HG02981 (cell line): ENCODE measurements around the gene HSFX4.
"Not testable (repeated sequence)": the region's sequence is repeated elsewhere in the genome, so short reads cannot be mapped to it uniquely, and the experiment has no call there.

ENCODE experiments used
- ATAC-seq: cut with Tn5 transposase; IDR thresholded peaks from one replicate; pipeline ENCODE4 v1.9.1; 2021; ENCODE audit warnings: mild to moderate bottlenecking, moderate library complexity; ENCODE audit not compliant: unreplicated experiment

HSFX4 gene, protein sequence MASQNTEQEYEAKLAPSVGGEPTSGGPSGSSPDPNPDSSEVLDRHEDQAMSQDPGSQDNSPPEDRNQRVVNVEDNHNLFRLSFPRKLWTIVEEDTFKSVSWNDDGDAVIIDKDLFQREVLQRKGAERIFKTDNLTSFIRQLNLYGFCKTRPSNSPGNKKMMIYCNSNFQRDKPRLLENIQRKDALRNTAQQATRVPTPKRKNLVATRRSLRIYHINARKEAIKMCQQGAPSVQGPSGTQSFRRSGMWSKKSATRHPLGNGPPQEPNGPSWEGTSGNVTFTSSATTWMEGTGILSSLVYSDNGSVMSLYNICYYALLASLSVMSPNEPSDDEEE

GRCh38 chrX:149929400-149929799, at the start of gene HSFX4:
HSFX4 (plus strand) TSS chrX:149929573; CDS start chrX:149929645, 72 bp downstream.
- ATAC-seq, result not testable (repeated sequence)

- no peak for ATAC-seq
These were observed 48.2 kb upstream of the HSFX4 start, which contains the start of gene MAGEA8 for GRCh38 chrX:149881081-149881711. MAGEA8 (plus strand) TSS chrX:149881183; CDS start chrX:149884273, 3,090 bp downstream.

GRCh38 chrX:149890828-149891227, 38.5 kb upstream of the HSFX4 start:
- ATAC-seq, result not testable (repeated sequence)

- ATAC-seq, result no peak
These were observed 30.8 kb upstream of the HSFX4 start for GRCh38 chrX:149898554-149898953.

GRCh38 chrX:149903889-149904748, 25.3 kb upstream of the HSFX4 start:
- peak; percentile 84 for ATAC-seq

DNA sequence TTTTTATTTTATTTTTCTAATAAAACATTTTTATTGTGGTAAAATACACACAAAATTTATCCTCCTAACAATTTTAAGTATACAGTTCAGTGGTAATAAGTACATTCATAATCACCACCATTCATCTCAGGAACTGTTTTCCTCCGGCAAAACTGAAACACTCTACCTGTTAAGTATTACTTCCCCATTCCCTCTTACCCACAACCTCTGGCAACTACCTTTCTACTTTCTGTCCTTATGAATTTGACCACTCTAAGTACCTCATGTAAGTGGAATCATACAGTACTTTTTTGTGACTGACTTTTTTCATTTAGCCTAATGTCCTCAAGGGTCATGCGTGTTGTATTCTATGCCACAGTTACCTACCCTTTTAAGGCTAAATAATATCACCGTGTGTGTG, 21.1 kb upstream of the HSFX4 start:
- peak; percentile 46 for ATAC-seq

DNA sequence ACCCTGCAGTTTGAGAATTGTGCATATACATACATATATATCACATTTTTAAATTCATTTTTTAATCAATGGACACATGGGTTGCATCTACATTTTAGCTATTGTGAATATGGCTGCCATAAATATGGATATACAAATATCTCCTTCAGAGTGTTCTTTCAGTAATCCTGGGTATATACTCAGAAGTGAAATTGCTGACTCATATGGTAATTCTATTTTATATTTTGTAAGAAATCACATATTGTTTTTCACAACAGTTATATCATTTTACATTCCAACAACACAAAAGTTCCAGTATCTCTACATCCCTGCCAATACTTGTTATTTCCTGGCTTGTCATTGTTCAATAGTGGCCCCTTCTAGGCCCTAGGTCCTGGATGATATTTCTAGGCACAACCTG, 20.6 kb upstream of the HSFX4 start:
- ATAC-seq, result no peak

DNA sequence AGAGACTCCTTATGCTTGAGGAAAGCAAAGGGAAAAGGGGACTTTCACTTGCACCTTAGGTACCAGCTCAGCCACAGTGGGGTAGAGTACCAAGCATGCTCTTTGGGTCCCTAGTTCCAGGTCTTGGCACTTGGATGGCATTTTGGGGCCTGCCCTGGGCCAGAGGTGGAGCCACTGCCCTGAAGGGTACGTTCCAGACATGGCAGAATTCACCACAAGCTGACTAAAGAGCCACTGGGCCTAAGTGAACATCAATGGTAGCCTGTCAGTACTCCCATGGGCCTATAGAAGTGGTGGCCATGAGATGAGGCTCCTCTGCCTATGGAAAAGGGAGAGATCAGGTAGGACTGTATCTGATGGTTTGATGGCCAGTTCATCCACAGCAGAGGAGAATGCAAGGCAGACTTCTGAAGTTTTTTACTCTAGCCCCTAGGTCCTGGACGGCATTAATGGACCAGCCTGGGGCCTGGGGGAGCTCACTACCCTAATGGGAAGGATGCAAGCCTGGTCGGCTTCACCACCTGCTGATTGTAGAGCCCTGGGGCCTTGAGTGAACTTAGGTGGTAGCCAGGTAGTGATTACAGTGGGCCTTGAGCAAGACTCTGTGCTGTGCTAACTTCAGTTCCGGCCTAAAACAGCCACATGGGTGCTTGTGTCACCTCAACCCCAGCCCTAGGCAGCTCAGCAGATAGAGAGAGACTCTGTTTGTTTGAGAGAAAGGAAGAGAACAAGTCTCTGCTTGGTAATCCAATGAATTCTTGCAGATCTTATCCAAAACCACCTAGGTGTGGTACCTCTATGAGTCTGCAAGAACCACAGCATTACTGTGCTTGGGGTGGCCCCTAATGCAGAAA, 19.8 kb upstream of the HSFX4 start:
- no peak for ATAC-seq

GRCh38 chrX:149910178-149910695, 19.1 kb upstream of the HSFX4 start:
- no peak for ATAC-seq

DNA sequence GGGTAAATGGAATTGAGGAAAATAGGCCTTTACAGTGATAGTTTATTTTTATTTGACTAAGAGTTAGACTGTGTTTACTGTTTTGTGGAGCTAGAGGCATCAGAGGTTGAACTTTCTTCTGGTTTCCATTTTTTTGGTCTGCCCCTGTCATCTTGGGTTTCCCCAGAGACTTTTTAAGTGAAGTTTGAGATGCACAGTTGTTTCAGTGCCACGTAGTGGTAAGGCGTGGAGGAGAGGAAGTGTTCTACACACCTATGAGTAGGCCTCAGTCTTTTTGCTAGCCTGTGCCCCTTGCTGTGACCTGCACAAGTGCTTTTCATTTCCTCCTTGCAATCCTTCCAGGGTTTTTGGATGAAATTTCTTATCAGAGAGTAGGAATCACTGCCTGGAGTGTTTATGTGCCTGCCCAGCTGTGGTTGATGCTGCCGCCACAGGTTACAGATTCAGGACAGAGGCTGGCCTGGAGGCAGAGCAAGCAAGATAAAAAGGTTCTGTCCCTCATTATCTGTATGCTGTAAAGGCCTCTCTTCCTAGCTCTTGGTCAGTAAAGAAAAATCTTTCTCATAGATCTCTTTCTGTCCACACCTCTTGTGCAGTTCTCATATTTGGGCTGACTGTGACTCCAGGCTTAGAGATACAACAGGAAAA, 12.5 kb upstream of the HSFX4 start:
- ATAC-seq, result peak; percentile 80

- not testable (repeated sequence) for ATAC-seq
These were observed 5.5 kb upstream of the HSFX4 start for GRCh38 chrX:149923836-149924235.

DNA sequence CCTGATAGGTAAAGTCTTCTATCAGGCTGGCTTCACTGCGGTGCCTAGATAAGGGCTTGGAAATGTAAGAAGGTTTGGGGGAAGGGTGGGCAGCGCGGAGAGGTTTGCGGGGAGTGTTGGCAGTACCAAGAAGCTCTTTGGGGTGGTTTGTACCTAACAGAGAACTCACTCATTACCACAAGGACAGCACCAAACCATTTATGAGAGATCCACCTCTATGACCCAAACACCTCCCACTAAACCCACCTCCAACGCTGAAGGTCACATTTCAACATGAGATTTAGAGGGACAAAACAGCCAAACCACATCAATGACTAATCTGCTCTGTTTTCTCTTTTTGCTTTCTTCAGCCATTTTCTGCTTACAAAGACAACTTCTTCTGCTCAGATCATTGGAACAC, 4.9 kb upstream of the HSFX4 start:
- ATAC-seq, result not testable (repeated sequence)

DNA sequence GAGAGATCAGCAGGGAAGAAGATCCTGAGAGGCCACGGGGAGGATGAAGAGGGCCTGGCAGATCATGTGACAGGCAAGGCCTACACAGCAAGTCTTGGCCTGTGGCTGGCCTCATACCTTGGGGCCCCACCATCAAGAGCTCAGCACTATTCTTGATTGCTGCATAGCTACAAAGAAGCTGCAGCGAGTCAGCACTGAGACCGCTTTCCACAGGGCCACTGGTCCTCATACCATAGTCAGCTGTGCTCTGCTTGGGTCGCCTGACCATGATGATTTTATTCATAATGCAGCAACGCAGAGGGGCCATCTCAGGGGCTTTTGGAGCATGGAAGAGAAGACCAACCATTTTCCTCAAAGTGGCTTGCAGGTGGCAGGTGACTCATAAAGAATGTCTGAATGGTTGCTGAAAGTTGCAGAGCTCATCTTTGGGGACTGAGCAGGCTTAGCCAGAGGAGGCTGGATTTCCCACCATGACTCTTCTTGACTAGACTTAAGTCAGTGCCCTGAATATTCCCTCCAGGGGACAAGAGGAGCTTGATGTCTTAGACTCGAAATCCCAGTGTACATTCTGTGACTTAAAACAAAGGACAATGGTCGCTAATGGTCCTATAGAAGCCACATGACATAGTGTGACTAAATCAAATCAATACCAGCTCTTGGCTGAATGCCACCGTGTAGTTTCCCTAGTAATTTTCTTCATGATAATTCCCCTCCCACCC, 2.0 kb upstream of the HSFX4 start:
- ATAC-seq, result not testable (repeated sequence)

GRCh38 chrX:149927964-149928258, 1.5 kb upstream of the HSFX4 start:
- not testable (repeated sequence) for ATAC-seq

- ATAC-seq, result not testable (repeated sequence)
These were observed 738 bp upstream of the HSFX4 start for GRCh38 chrX:149928635-149929034.

DNA sequence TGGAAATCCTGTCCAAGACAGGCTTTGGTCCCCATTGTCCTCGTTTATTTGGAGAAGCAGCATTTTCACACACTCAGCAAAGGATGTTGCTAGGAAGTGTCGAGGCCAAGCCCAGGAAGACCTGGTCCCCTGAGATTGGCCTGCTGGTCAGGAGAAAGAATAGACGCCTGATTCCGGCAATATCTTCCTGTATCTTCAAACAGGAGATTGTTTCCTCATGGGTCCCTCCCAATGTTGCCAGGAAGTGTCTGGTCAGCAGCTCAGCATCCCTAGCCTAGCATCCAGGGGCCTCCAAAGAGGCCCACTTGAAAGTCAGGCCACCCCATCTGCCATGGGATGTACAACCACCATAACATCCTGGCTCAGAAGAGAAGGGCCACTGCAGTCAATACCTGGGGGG, 2.0 kb downstream of the HSFX4 start:
- ATAC-seq, result not testable (repeated sequence)

DNA sequence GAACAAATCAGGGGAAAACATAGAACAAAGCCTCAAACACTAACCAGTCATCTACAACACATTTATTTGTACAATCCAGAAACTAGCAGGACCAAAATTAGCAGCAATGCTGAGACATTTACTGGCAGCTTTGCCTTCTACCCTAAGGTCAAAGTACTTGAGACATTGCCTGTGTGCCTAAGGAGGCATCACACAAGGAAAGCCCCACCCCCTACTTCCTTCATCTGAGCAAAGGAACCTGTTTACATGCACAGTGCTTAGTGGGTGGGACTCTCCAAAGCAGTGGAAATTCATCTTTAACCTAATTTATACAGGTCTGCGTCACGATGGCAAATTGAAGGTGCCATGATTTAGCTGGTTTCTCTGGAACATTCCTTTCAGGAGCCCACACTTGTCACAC, 2.8 kb downstream of the HSFX4 start:
- ATAC-seq, result not testable (repeated sequence)

GRCh38 chrX:149932970-149933369, 3.6 kb downstream of the HSFX4 start:
- not testable (repeated sequence) for ATAC-seq

DNA sequence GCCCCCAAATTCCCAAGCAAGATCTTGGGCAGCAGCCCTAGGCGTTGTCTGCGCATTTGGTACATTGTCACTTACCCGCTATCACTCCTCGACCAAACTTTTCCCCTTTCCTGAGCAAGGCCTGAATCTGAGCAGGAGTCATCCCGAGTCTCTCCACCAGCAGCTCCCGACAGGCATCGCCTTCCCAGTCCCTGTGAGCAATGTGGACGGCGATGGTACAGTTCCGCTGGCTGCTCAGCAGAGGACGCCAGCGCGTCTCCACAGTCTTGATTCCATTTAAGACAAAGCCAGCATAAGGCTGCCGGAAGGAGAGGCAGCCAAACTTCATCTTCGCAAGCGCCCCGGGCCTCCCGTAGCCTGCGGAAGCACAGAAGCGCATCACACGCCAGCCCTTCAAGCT, 4.2 kb downstream of the HSFX4 start:
- ATAC-seq, result not testable (repeated sequence)
